ENCODE measurements around the gene TSPAN18. TPM values are rescaled to one million over a fixed set of nuclear protein-coding genes. Genes with fewer than 3 reads are reported as not detected.

Gene TSPAN18
- total and polyA plus RNA-seq, 10 of the 15 experiments (the other 5 are each of a cell fraction or from before 2014, with no cell fraction given): 0.02 to 0.77 (median 0.13) TPM; not detected in 1

DNA sequence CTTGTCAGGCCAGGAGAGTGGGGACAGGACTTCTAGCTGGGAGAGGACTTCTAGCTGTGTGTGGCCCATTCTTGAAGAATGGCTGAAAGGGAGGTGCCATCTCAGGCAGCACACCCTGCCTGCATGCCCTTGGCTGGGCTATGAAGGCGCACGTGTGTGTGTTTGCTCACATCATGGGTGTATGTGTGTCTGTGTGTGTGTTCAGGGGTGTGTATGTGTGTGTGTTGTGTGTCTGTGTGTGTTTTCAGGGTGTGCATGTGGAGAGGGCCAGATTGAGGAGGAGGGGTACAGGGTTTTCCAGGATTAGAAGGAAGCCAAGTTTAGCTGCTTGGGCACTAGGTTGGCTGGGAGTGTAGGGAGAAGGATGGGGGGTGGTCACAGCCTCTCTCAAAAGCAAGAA is 207.3 kb downstream of the TSPAN18 start:
- ChIA-PET CTCF (interaction anchor here (16.8 kb wide), 1 partner anchor 168 kb away, joined by 571 read pairs; no protein-coding TSS in a partner anchor), RAD21 (ENCODE audit: unreplicated experiment) (interaction anchor here (1.6 kb wide), 1 partner anchor 170 kb away, joined by 7 read pairs; no protein-coding TSS in a partner anchor), POLR2A (no interaction called here), SMC1A (ENCODE audit: uncharacterized antibody, unreplicated experiment) (no interaction called here)
- DNase-seq (ENCODE audit: low read depth, low spot score): no peak
- no peak for ATAC-seq
- H4K20me1 ChIP-seq (ENCODE audit: control insufficient read depth, insufficient read depth): no peaks in the 10 kb centered on the region
- in situ Hi-C loops (cut with MboI): loop anchor here (25.0 kb wide), 1 partner anchor 403 kb away; no protein-coding TSS in a partner anchor
- BruUV-seq (replicated peaks): no TSS peak
- no peaks in the 10 kb centered on the region for H3K36me3 ChIP-seq (ENCODE audit: control insufficient read depth in 2 of 2, insufficient read depth in 2 of 2, low read length in 1 of 2)
- 94% methylated on average over 2 of the region's 2 CpGs for WGBS (ENCODE audit: insufficient coverage, insufficient replicate concordance, low lambda C conversion rate, missing lambda C conversion rate)
- H3K79me2 ChIP-seq (ENCODE audit: control insufficient read depth, insufficient read depth, low read length): no peaks in the 10 kb centered on the region
- H3K9me3 ChIP-seq (replicated peaks; ENCODE audit: control insufficient read depth, insufficient read depth, low read length): no peaks in the 10 kb centered on the region
- intact Hi-C loops (cut with micrococcal nuclease; ENCODE audit: unreplicated experiment): no loop called here
- no peak overlapping the region for H3K27ac ChIP-seq (ENCODE audit: control insufficient read depth, insufficient read depth)
- no peak for FAIRE-seq
- no peak overlapping the region for H3K9ac ChIP-seq (ENCODE audit: control insufficient read depth, insufficient read depth, low read length)
- no peak overlapping the region for H3K4me2 ChIP-seq (ENCODE audit: control insufficient read depth, insufficient read depth)
- H2AFZ ChIP-seq (ENCODE audit: control insufficient read depth, low read depth, low read length): no peak overlapping the region
- no peaks in the 10 kb centered on the region for H3K4me1 ChIP-seq (ENCODE audit: control insufficient read depth, insufficient read depth, low read length)
- H3K27me3 ChIP-seq (replicated peaks in 1 of 2; ENCODE audit: control insufficient read depth in 2 of 2, insufficient read depth in 2 of 2, low read length in 1 of 2): no peaks in the 10 kb centered on the region
- no peak for TF ChIP-seq RBBP5 (conservative IDR thresholded peaks at IDR 0.05)
- TF ChIP-seq PAX5 (IDR thresholded peaks at IDR 0.05; ENCODE audit: borderline replicate concordance, low read depth, low read length): no peak
- TF ChIP-seq RAD51 (IDR thresholded peaks at IDR 0.05): no peak
- no peak for TF ChIP-seq MEF2A (IDR thresholded peaks at IDR 0.05; ENCODE audit: insufficient read depth, low read depth, low read length)
- TF ChIP-seq, protein P1, sequence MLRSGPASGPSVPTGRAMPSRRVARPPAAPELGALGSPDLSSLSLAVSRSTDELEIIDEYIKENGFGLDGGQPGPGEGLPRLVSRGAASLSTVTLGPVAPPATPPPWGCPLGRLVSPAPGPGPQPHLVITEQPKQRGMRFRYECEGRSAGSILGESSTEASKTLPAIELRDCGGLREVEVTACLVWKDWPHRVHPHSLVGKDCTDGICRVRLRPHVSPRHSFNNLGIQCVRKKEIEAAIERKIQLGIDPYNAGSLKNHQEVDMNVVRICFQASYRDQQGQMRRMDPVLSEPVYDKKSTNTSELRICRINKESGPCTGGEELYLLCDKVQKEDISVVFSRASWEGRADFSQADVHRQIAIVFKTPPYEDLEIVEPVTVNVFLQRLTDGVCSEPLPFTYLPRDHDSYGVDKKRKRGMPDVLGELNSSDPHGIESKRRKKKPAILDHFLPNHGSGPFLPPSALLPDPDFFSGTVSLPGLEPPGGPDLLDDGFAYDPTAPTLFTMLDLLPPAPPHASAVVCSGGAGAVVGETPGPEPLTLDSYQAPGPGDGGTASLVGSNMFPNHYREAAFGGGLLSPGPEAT (IDR thresholded peaks at IDR 0.05; ENCODE audit: low read depth): no peak
- TF ChIP-seq HDAC2 (IDR thresholded peaks at IDR 0.05): no peak
- TF ChIP-seq NFYA (IDR thresholded peaks at IDR 0.05; ENCODE audit: borderline replicate concordance, low read depth, low read length): no peak
- TF ChIP-seq ASH2L (IDR thresholded peaks at IDR 0.05; ENCODE audit: borderline replicate concordance, low read depth): no peak
- no peak for TF ChIP-seq HDGF (IDR thresholded peaks at IDR 0.05)
- H3K4me3 ChIP-seq: no peak overlapping the region
